ENCODE measurements around the gene TPD52L1.

Gene TPD52L1

GRCh38 chr6:125302840-125303511 lies 149.4 kb downstream of the TPD52L1 start (continued):
- no peak for TF ChIP-seq CREB5 (CRISPR knock-in tag; IDR thresholded peaks at IDR 0.05; ENCODE audit: low read depth)
- TF ChIP-seq ZNF8 (CRISPR knock-in tag; IDR thresholded peaks at IDR 0.05): no peak
- TF ChIP-seq RARB (CRISPR knock-in tag; IDR thresholded peaks at IDR 0.05): no peak
- no peak for TF ChIP-seq ESRRG (CRISPR knock-in tag; IDR thresholded peaks at IDR 0.05)
- no peak for TF ChIP-seq POU6F1 (CRISPR knock-in tag; IDR thresholded peaks at IDR 0.05; ENCODE audit: borderline replicate concordance, low read depth)
- TF ChIP-seq SNAI2 (CRISPR knock-in tag; IDR thresholded peaks at IDR 0.05): no peak
- TF ChIP-seq CSRNP3 (CRISPR knock-in tag; IDR thresholded peaks at IDR 0.05): no peak
- no peak for TF ChIP-seq BACH2 (CRISPR knock-in tag; IDR thresholded peaks at IDR 0.05; ENCODE audit: borderline replicate concordance)

- no peak for ATAC-seq
- TF ChIP-seq PATZ1 (CRISPR knock-in tag; IDR thresholded peaks at IDR 0.05; ENCODE audit: borderline replicate concordance) (no peak), ISL1 (CRISPR knock-in tag; IDR thresholded peaks at IDR 0.05) (no peak), ZNF70 (CRISPR knock-in tag; IDR thresholded peaks at IDR 0.05) (no peak), CREB5 (CRISPR knock-in tag; IDR thresholded peaks at IDR 0.05; ENCODE audit: low read depth) (no peak), SNAI2 (CRISPR knock-in tag; IDR thresholded peaks at IDR 0.05) (no peak)
These were observed 149.9 kb downstream of the TPD52L1 start for GRCh38 chr6:125303512-125303854.

GRCh38 chr6:125304970-125305660 lies 151.5 kb downstream of the TPD52L1 start:
- no peak for TF ChIP-seq CREB5 (CRISPR knock-in tag; IDR thresholded peaks at IDR 0.05; ENCODE audit: low read depth)
- no peak for TF ChIP-seq ISL1 (CRISPR knock-in tag; IDR thresholded peaks at IDR 0.05)
- no peak for TF ChIP-seq BACH2 (CRISPR knock-in tag; IDR thresholded peaks at IDR 0.05; ENCODE audit: borderline replicate concordance)
- no peak for TF ChIP-seq CSRNP3 (CRISPR knock-in tag; IDR thresholded peaks at IDR 0.05)
- TF ChIP-seq RARB (CRISPR knock-in tag; IDR thresholded peaks at IDR 0.05): no peak
- TF ChIP-seq TCF4 (CRISPR knock-in tag; IDR thresholded peaks at IDR 0.05; ENCODE audit: borderline replicate concordance): no peak
- TF ChIP-seq ZNF565 (CRISPR knock-in tag; conservative IDR thresholded peaks at IDR 0.05; ENCODE audit: low read depth): no peak
- no peak for ATAC-seq

- no peak for ATAC-seq
- TF ChIP-seq ZNF565 (CRISPR knock-in tag; conservative IDR thresholded peaks at IDR 0.05; ENCODE audit: low read depth) (no peak), GLIS3 (CRISPR knock-in tag; IDR thresholded peaks at IDR 0.05) (no peak), TCF4 (CRISPR knock-in tag; IDR thresholded peaks at IDR 0.05; ENCODE audit: borderline replicate concordance) (no peak), ESRRG (CRISPR knock-in tag; IDR thresholded peaks at IDR 0.05) (no peak), TSHZ2 (CRISPR knock-in tag; IDR thresholded peaks at IDR 0.05) (no peak), ZFP3 (CRISPR knock-in tag; IDR thresholded peaks at IDR 0.05) (no peak), ISL1 (CRISPR knock-in tag; IDR thresholded peaks at IDR 0.05) (no peak), ZFP30 (CRISPR knock-in tag; IDR thresholded peaks at IDR 0.05) (no peak), ZNF70 (CRISPR knock-in tag; IDR thresholded peaks at IDR 0.05) (no peak), POU6F1 (CRISPR knock-in tag; IDR thresholded peaks at IDR 0.05; ENCODE audit: borderline replicate concordance, low read depth) (no peak)
These were observed 153.2 kb downstream of the TPD52L1 start for GRCh38 chr6:125306756-125307149.

Data from SK-N-SH treated with all-trans-retinoic acid at 6 μM for 48 hours (cell line).